AG08396 (cell line): ENCODE results near the gene KCNIP3.
"Not testable (repeated sequence)": the region's sequence is repeated elsewhere in the genome, so short reads cannot be mapped to it uniquely, and the experiment has no call there.

Experiments used
- DNase-seq: peaks from one replicate; pipeline ENCODE4 v3.0.0; 2012; ENCODE audit warnings: low spot score, mixed read lengths

KCNIP3 gene

GRCh38 chr2:95296880-95297487 is at the start of gene KCNIP3:
KCNIP3 (plus strand) TSS chr2:95297347; CDS start chr2:95297439, 92 bp downstream.
- DNase-seq: no peak

- no peak for DNase-seq
These were observed 38.9 kb upstream of the KCNIP3 start for GRCh38 chr2:95258271-95258670.

GRCh38 chr2:95260028-95261023 is 36.8 kb upstream of the KCNIP3 start:
- DNase-seq: no peak

- no peak for DNase-seq
These were observed 35.5 kb upstream of the KCNIP3 start for GRCh38 chr2:95261602-95262001.

GRCh38 chr2:95262896-95263542 is 34.1 kb upstream of the KCNIP3 start:
- DNase-seq: no peak

- no peak for DNase-seq
These were observed 32.5 kb upstream of the KCNIP3 start for GRCh38 chr2:95264624-95265023.

- DNase-seq: no peak
These were observed 32.0 kb upstream of the KCNIP3 start for GRCh38 chr2:95265182-95265581.

- DNase-seq: no peak
These were observed 30.2 kb upstream of the KCNIP3 start for GRCh38 chr2:95266781-95267430.

- DNase-seq: no peak
These were observed 29.5 kb upstream of the KCNIP3 start for GRCh38 chr2:95267458-95268210.

GRCh38 chr2:95268211-95269035 is 28.7 kb upstream of the KCNIP3 start:
- no peak for DNase-seq

GRCh38 chr2:95269036-95269680 is 28.0 kb upstream of the KCNIP3 start:
- no peak for DNase-seq

- DNase-seq: not testable (repeated sequence)
These were observed 27.4 kb upstream of the KCNIP3 start for GRCh38 chr2:95269745-95270144.

GRCh38 chr2:95270541-95271081 is 26.5 kb upstream of the KCNIP3 start:
- no peak for DNase-seq

- DNase-seq: no peak
These were observed 25.7 kb upstream of the KCNIP3 start for GRCh38 chr2:95271381-95271971.

GRCh38 chr2:95272299-95272751 is 24.8 kb upstream of the KCNIP3 start:
- no peak for DNase-seq

GRCh38 chr2:95272781-95273180 is 24.4 kb upstream of the KCNIP3 start:
- no peak for DNase-seq

GRCh38 chr2:95273566-95274290 is 23.4 kb upstream of the KCNIP3 start:
- DNase-seq: no peak
